ENCODE results near the gene PKNOX2.

PKNOX2 gene

DNA sequence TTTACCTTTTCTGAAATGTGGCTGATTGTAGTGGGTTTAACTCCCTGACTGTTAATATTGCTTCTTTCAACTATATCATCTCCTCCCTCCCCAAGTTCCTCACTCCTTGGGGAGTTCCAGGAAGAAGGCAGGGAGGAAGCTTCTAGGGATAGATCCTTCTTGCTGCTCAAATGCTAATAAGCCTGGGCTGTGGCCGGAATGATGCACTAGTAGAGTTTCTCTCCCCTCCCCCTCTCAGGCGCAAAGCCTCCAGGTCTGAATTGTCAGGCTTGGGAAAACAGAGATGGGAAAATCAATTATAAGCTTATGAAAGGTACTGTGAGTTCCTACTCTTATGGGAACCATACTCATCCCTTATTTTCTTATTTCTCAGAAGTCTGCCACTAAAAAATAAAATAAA is 300.7 kb downstream of the PKNOX2 start:
- H2AFZ ChIP-seq (ENCODE audit: low read depth, low read length), result no peak overlapping the region
- no peak for TF ChIP-seq EZH2phosphoT487 (IDR thresholded peaks at IDR 0.05; ENCODE audit: low read depth)
- no peak for TF ChIP-seq CTCF (IDR thresholded peaks at IDR 0.05; ENCODE audit: low read depth, low read length)
- no peaks in the 10 kb centered on the region for H3K4me1 ChIP-seq (ENCODE audit: low read length)
- H3K4me2 ChIP-seq (ENCODE audit: low read length), result no peak overlapping the region
- H3K9me3 ChIP-seq (ENCODE audit: insufficient read depth, low read length), result no peaks in the 10 kb centered on the region
- H3K27me3 ChIP-seq (ENCODE audit: low read depth, low read length), result peaks cover 6% of the 10 kb centered on the region; the same call in 1 of the 2 replicates
- no peaks in the 10 kb centered on the region for H3K79me2 ChIP-seq (ENCODE audit: low read length)
- H3K36me3 ChIP-seq (replicated peaks; ENCODE audit: low read depth, low read length), result no peaks in the 10 kb centered on the region
- no peaks in the 10 kb centered on the region for H4K20me1 ChIP-seq (ENCODE audit: insufficient read depth, low read length)
- H3K27ac ChIP-seq (ENCODE audit: low read length), result no peak overlapping the region
- H3K9ac ChIP-seq (ENCODE audit: low read length), result no peak overlapping the region
- H3K4me3 ChIP-seq (ENCODE audit: low read length), result no peak overlapping the region

GRCh38 chr11:125465701-125466100 is 301.1 kb downstream of the PKNOX2 start:
- no peaks in the 10 kb centered on the region for H4K20me1 ChIP-seq (ENCODE audit: insufficient read depth, low read length)
- no peak overlapping the region for H3K4me2 ChIP-seq (ENCODE audit: low read length)
- H3K9ac ChIP-seq (ENCODE audit: low read length), result no peak overlapping the region
- no peak overlapping the region for H2AFZ ChIP-seq (ENCODE audit: low read depth, low read length)
- H3K36me3 ChIP-seq (replicated peaks; ENCODE audit: low read depth, low read length), result no peaks in the 10 kb centered on the region
- H3K79me2 ChIP-seq (ENCODE audit: low read length), result no peaks in the 10 kb centered on the region
- no peaks in the 10 kb centered on the region for H3K4me1 ChIP-seq (ENCODE audit: low read length)
- H3K4me3 ChIP-seq (ENCODE audit: low read length), result no peak overlapping the region
- TF ChIP-seq EZH2phosphoT487 (IDR thresholded peaks at IDR 0.05; ENCODE audit: low read depth) (no peak), CTCF (IDR thresholded peaks at IDR 0.05; ENCODE audit: low read depth, low read length) (no peak)
- H3K27me3 ChIP-seq (ENCODE audit: low read depth, low read length), result peaks cover 6% of the 10 kb centered on the region; the same call in 1 of the 2 replicates
- no peak overlapping the region for H3K27ac ChIP-seq (ENCODE audit: low read length)
- no peaks in the 10 kb centered on the region for H3K9me3 ChIP-seq (ENCODE audit: insufficient read depth, low read length)

- Histone ChIP-seq H3K27me3 (ENCODE audit: low read depth, low read length) (no peaks in the 10 kb centered on the region), H3K9ac (ENCODE audit: low read length) (no peak overlapping the region), H2AFZ (ENCODE audit: low read depth, low read length) (no peak overlapping the region), H3K79me2 (ENCODE audit: low read length) (no peaks in the 10 kb centered on the region), H3K27ac (ENCODE audit: low read length) (no peak overlapping the region), H3K4me1 (ENCODE audit: low read length) (no peaks in the 10 kb centered on the region), H3K4me3 (ENCODE audit: low read length) (no peak overlapping the region), H3K36me3 (replicated peaks; ENCODE audit: low read depth, low read length) (no peaks in the 10 kb centered on the region), H3K9me3 (ENCODE audit: insufficient read depth, low read length) (no peaks in the 10 kb centered on the region), H4K20me1 (ENCODE audit: insufficient read depth, low read length) (no peaks in the 10 kb centered on the region), H3K4me2 (ENCODE audit: low read length) (no peak overlapping the region)
- no peak for TF ChIP-seq EZH2phosphoT487 (IDR thresholded peaks at IDR 0.05; ENCODE audit: low read depth)
- TF ChIP-seq CTCF (IDR thresholded peaks at IDR 0.05; ENCODE audit: low read depth, low read length), result no peak
Measured at GRCh38 chr11:125468025-125468424, 303.5 kb downstream of the PKNOX2 start.

GRCh38 chr11:125468852-125469251 is 304.3 kb downstream of the PKNOX2 start:
- Histone ChIP-seq H3K4me2 (ENCODE audit: low read length) (no peak overlapping the region), H3K9ac (ENCODE audit: low read length) (no peak overlapping the region), H4K20me1 (ENCODE audit: insufficient read depth, low read length) (no peaks in the 10 kb centered on the region), H3K79me2 (ENCODE audit: low read length) (no peaks in the 10 kb centered on the region), H3K27ac (ENCODE audit: low read length) (no peak overlapping the region), H2AFZ (ENCODE audit: low read depth, low read length) (no peak overlapping the region), H3K36me3 (replicated peaks; ENCODE audit: low read depth, low read length) (no peaks in the 10 kb centered on the region), H3K27me3 (ENCODE audit: low read depth, low read length) (no peaks in the 10 kb centered on the region), H3K4me3 (ENCODE audit: low read length) (no peak overlapping the region), H3K9me3 (ENCODE audit: insufficient read depth, low read length) (no peaks in the 10 kb centered on the region), H3K4me1 (ENCODE audit: low read length) (no peaks in the 10 kb centered on the region)
- TF ChIP-seq EZH2phosphoT487 (IDR thresholded peaks at IDR 0.05; ENCODE audit: low read depth), result no peak
- no peak for TF ChIP-seq CTCF (IDR thresholded peaks at IDR 0.05; ENCODE audit: low read depth, low read length)
